ENCODE data around the gene SLC9A8. TPM values are rescaled to one million over a fixed set of nuclear protein-coding genes. Genes with fewer than 3 reads are reported as not detected.

SLC9A8 gene
- total RNA-seq, 1 experiment from 2014 or later = 7.5 TPM

- H3K79me2 ChIP-seq (ENCODE audit: insufficient read depth, low read length) = no peaks in the 10 kb centered on the region
- H3K9me3 ChIP-seq (ENCODE audit: control insufficient read depth, low read depth, low read length) = no peaks in the 10 kb centered on the region
- no peak overlapping the region for H2BK20ac ChIP-seq (ENCODE audit: low read depth, low read length, poor library complexity, severe bottlenecking)
- no peak overlapping the region for H2AFZ ChIP-seq (ENCODE audit: low read length)
- Mint-ChIP-seq H3K9me3 (no peaks in the 10 kb centered on the region), H3K27me3 (ENCODE audit: low read depth) (no peaks in the 10 kb centered on the region; the same call in 1 of the 2 replicates), H3K27ac (peak overlapping the region in 2 of 3 experiments; percentile 19 to 32; a peak in 2 of 7 replicates), H3K4me3 (no peak overlapping the region; a peak in 1 of 5 replicates), H3K4me1 (peaks cover 17 to 32% of the 10 kb centered on the region in 2 experiments), H3K36me3 (ENCODE audit: insufficient read depth in 1 of 3, low read depth in 3 of 3) (peaks cover 3 to 22% (median 19%) of the 10 kb centered on the region in 3 experiments; a peak in 6 of 7 replicates)
- H3K27ac ChIP-seq (ENCODE audit: insufficient read length, low read depth, low read length) = no peak overlapping the region
- no peak for DNase-seq
- no peak overlapping the region for H3K4me2 ChIP-seq (ENCODE audit: insufficient read depth, insufficient read length, low read length)
- H2BK5ac ChIP-seq (ENCODE audit: insufficient read length, low read length) = no peak overlapping the region
- H3K4ac ChIP-seq (ENCODE audit: low read depth, low read length) = no peak overlapping the region
- H4K20me1 ChIP-seq (ENCODE audit: control insufficient read depth, insufficient read depth, insufficient read length) = no peaks in the 10 kb centered on the region
- H3K56ac ChIP-seq (ENCODE audit: insufficient read length, low read depth, low read length) = no peak overlapping the region
- no peaks in the 10 kb centered on the region for H3K79me1 ChIP-seq (ENCODE audit: insufficient read depth, low read depth, low read length, poor library complexity, severe bottlenecking)
- no peak overlapping the region for H3K9ac ChIP-seq (ENCODE audit: extremely low read depth, insufficient read length, low read length)
- no peak overlapping the region for H2BK15ac ChIP-seq (ENCODE audit: low read depth, low read length)
- H2BK120ac ChIP-seq (ENCODE audit: low read depth, low read length, poor library complexity, severe bottlenecking) = no peak overlapping the region
- H4K91ac ChIP-seq (ENCODE audit: insufficient read length, low read depth, low read length) = no peak overlapping the region
- H3K27me3 ChIP-seq (ENCODE audit: insufficient read depth, low read length) = no peaks in the 10 kb centered on the region
- no peak overlapping the region for H3K18ac ChIP-seq (ENCODE audit: insufficient read length, low read depth, low read length)
- H2BK12ac ChIP-seq (ENCODE audit: insufficient read length, low read depth, low read length) = no peak overlapping the region
- no peak overlapping the region for H3K23ac ChIP-seq (ENCODE audit: insufficient read length, low read depth, low read length)
- TF ChIP-seq CTCF (conservative IDR thresholded peaks at IDR 0.05) = no peak
- no peak overlapping the region for H3T11ph ChIP-seq (ENCODE audit: low read length)
- no peaks in the 10 kb centered on the region for H3K4me1 ChIP-seq (ENCODE audit: insufficient read depth, low read length)
- WGBS (ENCODE audit: extremely low coverage, insufficient read length, low lambda C conversion rate) = no CpG with 5 or more reads among the region's 16 CpGs
- no peaks in the 10 kb centered on the region for H3K23me2 ChIP-seq (ENCODE audit: insufficient read length, low read depth, low read length, poor library complexity, severe bottlenecking)
- H2AK5ac ChIP-seq (ENCODE audit: insufficient read length, low read length) = no peak overlapping the region
- no peak overlapping the region for H4K8ac ChIP-seq (replicated peaks; ENCODE audit: insufficient read length, low read depth, low read length)
- H3K14ac ChIP-seq (ENCODE audit: insufficient read depth, low read length) = no peak overlapping the region
- H4K5ac ChIP-seq (ENCODE audit: insufficient read length, low read depth, low read length) = no peak overlapping the region
Observed at GRCh38 chr20:49885558-49886332, 73.1 kb downstream of the SLC9A8 start.

Data from H9 (cell line).